H9 (cell line): ENCODE measurements around the gene KEL. TPM values are rescaled to one million over a fixed set of nuclear protein-coding genes. Genes with fewer than 3 reads are reported as not detected.

Experiments used
- DNase-seq: peaks from one replicate; pipeline ENCODE4 v3.0.0-alpha.2; 2017
- H2AFZ ChIP-seq: one replicate; pipeline ENCODE4 v1.6.1; 2013; ENCODE audit warnings: mild to moderate bottlenecking, low read length, control low read depth, moderate library complexity
- H2AK5ac ChIP-seq: 2 replicates; pipeline ENCODE4 v1.6.1; 2013; ENCODE audit warnings: low read length, control low read depth, mixed read lengths; ENCODE audit not compliant: insufficient read length
- H2BK120ac ChIP-seq: one replicate; pipeline ENCODE4 v1.6.1; 2013; ENCODE audit warnings: low read depth, mild to moderate bottlenecking, low read length, control low read depth, inconsistent platforms; ENCODE audit not compliant: poor library complexity, severe bottlenecking
- H2BK12ac ChIP-seq: 2 replicates; pipeline ENCODE4 v1.6.1; 2013; ENCODE audit warnings: low read length, control low read depth, mixed read lengths, low read depth; ENCODE audit not compliant: insufficient read length
- H2BK15ac ChIP-seq: 2 replicates; pipeline ENCODE4 v1.6.1; 2013; ENCODE audit warnings: low read depth, low read length, control low read depth
- H2BK20ac ChIP-seq: one replicate; pipeline ENCODE4 v1.6.1; 2013; ENCODE audit warnings: low read depth, mild to moderate bottlenecking, low read length, control low read depth, inconsistent platforms; ENCODE audit not compliant: poor library complexity, severe bottlenecking
- H2BK5ac ChIP-seq: 2 replicates; pipeline ENCODE4 v1.6.1; 2013; ENCODE audit warnings: low read length, control low read depth, mixed read lengths; ENCODE audit not compliant: insufficient read length
- H3K14ac ChIP-seq: 2 replicates; pipeline ENCODE4 v1.6.1; 2013; ENCODE audit warnings: low read length, control low read depth; ENCODE audit not compliant: insufficient read depth
- H3K18ac ChIP-seq: 2 replicates; pipeline ENCODE4 v1.6.1; 2013; ENCODE audit warnings: low read depth, mild to moderate bottlenecking, mixed read lengths, low read length, control low read depth; ENCODE audit not compliant: insufficient read length
- H3K23ac ChIP-seq: 2 replicates; pipeline ENCODE4 v1.6.1; 2013; ENCODE audit warnings: low read length, control low read depth, mixed read lengths, low read depth; ENCODE audit not compliant: insufficient read length
- H3K23me2 ChIP-seq: 2 replicates; pipeline ENCODE4 v1.6.1; 2013; ENCODE audit warnings: low read depth, mild to moderate bottlenecking, mixed read lengths, low read length, control low read depth; ENCODE audit not compliant: insufficient read length, poor library complexity, severe bottlenecking
- H3K27ac ChIP-seq: 2 replicates; pipeline ENCODE4 v1.5.1; 2013; ENCODE audit warnings: low read length, control low read depth, mixed read lengths, low read depth; ENCODE audit not compliant: insufficient read length
- H3K27me3 ChIP-seq: 2 replicates; pipeline ENCODE4 v1.6.1; 2013; ENCODE audit warnings: low read length, control low read depth, inconsistent platforms; ENCODE audit not compliant: insufficient read depth
- H3K4ac ChIP-seq: 2 replicates; pipeline ENCODE4 v1.6.1; 2013; ENCODE audit warnings: low read depth, mild to moderate bottlenecking, control low read depth, inconsistent platforms, low read length, moderate library complexity
- H3K4me1 ChIP-seq: 2 replicates; pipeline ENCODE4 v1.6.1; 2013; ENCODE audit warnings: low read length, control low read depth, inconsistent platforms; ENCODE audit not compliant: insufficient read depth
- H3K4me2 ChIP-seq: 2 replicates; pipeline ENCODE4 v1.6.1; 2013; ENCODE audit warnings: low read length, control low read depth, mixed read lengths; ENCODE audit not compliant: insufficient read length, insufficient read depth
- H3K56ac ChIP-seq: 2 replicates; pipeline ENCODE4 v1.6.1; 2013; ENCODE audit warnings: low read depth, mild to moderate bottlenecking, mixed read lengths, low read length, control low read depth; ENCODE audit not compliant: insufficient read length
- H3K79me1 ChIP-seq: 2 replicates; pipeline ENCODE4 v1.6.1; 2013; ENCODE audit warnings: low read depth, mild to moderate bottlenecking, moderate library complexity, low read length, control low read depth, inconsistent platforms; ENCODE audit not compliant: insufficient read depth, poor library complexity, severe bottlenecking
- H3K79me2 ChIP-seq: 2 replicates; pipeline ENCODE4 v1.6.1; 2013; ENCODE audit warnings: low read length, control low read depth, inconsistent platforms; ENCODE audit not compliant: insufficient read depth
- H3K9ac ChIP-seq: 2 replicates; pipeline ENCODE4 v1.6.1; 2013; ENCODE audit warnings: low read length, control low read depth, mixed read lengths; ENCODE audit not compliant: insufficient read length; ENCODE audit errors: extremely low read depth
- H3K9me3 ChIP-seq: one replicate; pipeline ENCODE4 v1.6.1; 2013; ENCODE audit warnings: low read depth, low read length, inconsistent platforms; ENCODE audit not compliant: control insufficient read depth
- H3T11ph ChIP-seq: one replicate; pipeline ENCODE4 v1.6.1; 2013; ENCODE audit warnings: mild to moderate bottlenecking, low read length, control low read depth, inconsistent platforms
- H4K20me1 ChIP-seq: one replicate; pipeline ENCODE4 v1.6.1; 2013; ENCODE audit not compliant: control insufficient read depth, insufficient read length, insufficient read depth
- H4K5ac ChIP-seq: 2 replicates; pipeline ENCODE4 v1.6.1; 2013; ENCODE audit warnings: low read depth, mild to moderate bottlenecking, mixed read lengths, low read length, control low read depth; ENCODE audit not compliant: insufficient read length
- H4K8ac ChIP-seq: replicated peaks from 2 replicates; pipeline ENCODE4 v1.6.1; 2013; ENCODE audit warnings: low read length, control low read depth, mixed read lengths, low read depth; ENCODE audit not compliant: insufficient read length
- H4K91ac ChIP-seq: 2 replicates; pipeline ENCODE4 v1.6.1; 2013; ENCODE audit warnings: low read depth, mild to moderate bottlenecking, moderate library complexity, mixed read lengths, low read length, control low read depth; ENCODE audit not compliant: insufficient read length
- H3K27ac Mint-ChIP-seq, 3 experiments: 2 replicates in 2 of 3; 3 replicates in 1 of 3; pipeline ENCODE4 v1.8.0; 2020 to 2021; ENCODE audit warnings: mixed read lengths in 3 of 3, mild to moderate bottlenecking in 1 of 3, moderate library complexity in 1 of 3
- H3K27me3 Mint-ChIP-seq: 2 replicates; pipeline ENCODE4 v1.8.0; 2021; ENCODE audit warnings: low read depth, mild to moderate bottlenecking, moderate library complexity, mixed read lengths
- H3K36me3 Mint-ChIP-seq, 3 experiments: 2 replicates in 2 of 3; 3 replicates in 1 of 3; pipeline ENCODE4 v1.8.0; 2020 to 2021; ENCODE audit warnings: low read depth in 3 of 3, mixed read lengths in 3 of 3; ENCODE audit not compliant: insufficient read depth in 1 of 3
- H3K4me1 Mint-ChIP-seq, 2 experiments: 2 replicates each; pipeline ENCODE4 v1.8.0; 2020; ENCODE audit warnings: mixed read lengths in 2 of 2
- H3K4me3 Mint-ChIP-seq, 2 experiments: 2 replicates in 1 of 2; 3 replicates in 1 of 2; pipeline ENCODE4 v1.8.0; 2020 to 2021; ENCODE audit warnings: mild to moderate bottlenecking in 2 of 2, mixed read lengths in 2 of 2, moderate library complexity in 1 of 2
- H3K9me3 Mint-ChIP-seq, 2 experiments: 2 replicates in 1 of 2; 3 replicates in 1 of 2; pipeline ENCODE4 v1.8.0; 2020; ENCODE audit warnings: mild to moderate bottlenecking in 2 of 2, mixed read lengths in 2 of 2, moderate library complexity in 1 of 2
- CTCF ChIP-seq: fragments of 200-600 bp; sonication (generic); conservative IDR thresholded peaks from 3 replicates; pipeline ENCODE4 v1.8.0; 2021; ENCODE audit warnings: antibody characterized with exemption, mild to moderate bottlenecking
- WGBS: extraction: QIAGEN DNeasy Blood & Tissue Kit; methylation state at CpG from one replicate; pipeline ENCODE4 v1.1.7; 2013; ENCODE audit warnings: missing lambda C conversion rate, low lambda C conversion rate, mixed read lengths; ENCODE audit not compliant: insufficient read length; ENCODE audit errors: extremely low coverage; 5-methylcytosine and 5-hydroxymethylcytosine counted together
- total RNA-seq: library from RNA; stranded (reverse); gene quantifications from 2 replicates; pipeline ENCODE4 v1.2.1, GENCODE V29; 2021

The KEL gene
- total RNA-seq, 1 experiment from 2014 or later: 1.5 TPM

- Histone ChIP-seq H2AFZ (no peak overlapping the region), H3K27ac (no peak overlapping the region), H2BK20ac (no peak overlapping the region), H3K9me3 (no peaks in the 10 kb centered on the region), H3K79me1 (no peaks in the 10 kb centered on the region), H3K56ac (no peak overlapping the region), H3K9ac (no peak overlapping the region), H3K23ac (no peak overlapping the region), H3K4ac (no peak overlapping the region), H4K20me1 (no peaks in the 10 kb centered on the region), H4K5ac (no peak overlapping the region), H3T11ph (no peak overlapping the region), H3K79me2 (no peaks in the 10 kb centered on the region), H2BK5ac (no peak overlapping the region), H3K4me1 (peaks cover 3% of the 10 kb centered on the region; the same call in 1 of the 2 replicates), H3K27me3 (no peaks in the 10 kb centered on the region), H2AK5ac (no peak overlapping the region), H4K8ac (no peak overlapping the region), H2BK120ac (no peak overlapping the region), H3K14ac (no peak overlapping the region), H3K4me2 (no peak overlapping the region), H3K18ac (no peak overlapping the region), H4K91ac (no peak overlapping the region), H2BK15ac (no peak overlapping the region), H2BK12ac (no peak overlapping the region), H3K23me2 (no peaks in the 10 kb centered on the region)
- Mint-ChIP-seq H3K4me3 (no peak overlapping the region), H3K27me3 (peaks cover 10% of the 10 kb centered on the region), H3K36me3 (no peaks in the 10 kb centered on the region), H3K4me1 (peaks cover 9 to 11% of the 10 kb centered on the region in 2 experiments), H3K27ac (no peak overlapping the region), H3K9me3 (peaks cover 0 to 3% of the 10 kb centered on the region in 2 experiments; a peak in 1 of 5 replicates)
- no peak for DNase-seq
- TF ChIP-seq CTCF: no peak
- no CpG with 5 or more reads among the region's 12 CpGs for WGBS
These were observed 28.1 kb downstream of the KEL start for GRCh38 chr7:142934056-142934455.
